Activated naive CD4-positive, alpha-beta T cell treated with anti-CD3 and anti-CD28 coated beads, Interleukin-2, amount 10 ng/mL, durations not matched to agents 7 days and 5 days (primary cell): Measurements from ENCODE around the gene NASP.
"Not testable (repeated sequence)": the region's sequence is repeated elsewhere in the genome, so short reads cannot be mapped to it uniquely, and the experiment has no call there.

ENCODE experiments used
- CTCF ChIA-PET: fragments of 350-600 bp; sonication (Branson Sonifier 250); formaldehyde crosslinking; loops from one replicate; lab custom pipeline; 2021; ENCODE audit warnings: antibody characterized with exemption; lab: Charles Lee
- DNase-seq: peaks from one replicate; pipeline ENCODE4 v3.0.0-alpha.2; 2020
- H3K27ac Mint-ChIP-seq: one replicate; pipeline ENCODE4 v1.8.0; 2021; ENCODE audit warnings: mild to moderate bottlenecking, moderate library complexity, mixed read lengths
- H3K27me3 Mint-ChIP-seq: one replicate; pipeline ENCODE4 v1.8.0; 2021; ENCODE audit warnings: mild to moderate bottlenecking, mixed read lengths
- H3K36me3 Mint-ChIP-seq: one replicate; pipeline ENCODE4 v1.8.0; 2021; ENCODE audit warnings: mixed read lengths
- H3K4me1 Mint-ChIP-seq: one replicate; pipeline ENCODE4 v1.8.0; 2021; ENCODE audit warnings: mixed read lengths
- H3K4me3 Mint-ChIP-seq: one replicate; pipeline ENCODE4 v1.8.0; 2021; ENCODE audit warnings: mild to moderate bottlenecking, moderate library complexity, mixed read lengths
- H3K9me3 Mint-ChIP-seq: one replicate; pipeline ENCODE4 v1.8.0; 2021; ENCODE audit warnings: mixed read lengths

The NASP gene

DNA sequence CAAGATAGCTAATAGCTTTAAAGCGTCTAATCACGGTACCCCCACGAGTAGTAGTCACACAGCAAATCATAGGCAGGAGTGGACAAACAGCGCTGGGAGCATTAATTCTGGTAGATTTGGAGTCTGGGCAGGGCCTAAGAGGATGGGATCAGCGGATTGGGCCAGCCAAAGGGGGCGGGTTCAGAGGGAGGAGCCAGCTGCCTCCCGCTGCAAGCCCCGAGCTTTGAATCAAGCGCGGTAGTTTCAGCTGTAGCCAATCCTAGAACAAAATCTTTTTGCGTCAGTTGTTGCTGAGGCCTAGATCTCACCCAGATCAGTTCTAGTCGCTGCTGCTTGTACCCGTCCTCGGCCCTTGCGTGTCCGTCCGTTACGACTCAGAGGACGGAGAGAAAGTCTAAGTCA lies 576 bp upstream of the NASP start:
- peak; percentile 97 for DNase-seq
- no peaks in the 10 kb centered on the region for H3K9me3 Mint-ChIP-seq
- peaks cover 3% of the 10 kb centered on the region for H3K27me3 Mint-ChIP-seq
- peaks cover 6% of the 10 kb centered on the region for H3K36me3 Mint-ChIP-seq
- CTCF ChIA-PET, result interaction anchor here (0.8 to 1.6 kb wide), 7 partner anchors 9 to 223 kb away, joined by 3 to 9 read pairs (median 4); partner anchors contain the start of genes GPBP1L1 and MMACHC
- peak overlapping the region; percentile 99 for H3K27ac Mint-ChIP-seq
- H3K4me1 Mint-ChIP-seq, result peaks cover 32% of the 10 kb centered on the region
- peak overlapping the region; percentile 96 for H3K4me3 Mint-ChIP-seq

DNA sequence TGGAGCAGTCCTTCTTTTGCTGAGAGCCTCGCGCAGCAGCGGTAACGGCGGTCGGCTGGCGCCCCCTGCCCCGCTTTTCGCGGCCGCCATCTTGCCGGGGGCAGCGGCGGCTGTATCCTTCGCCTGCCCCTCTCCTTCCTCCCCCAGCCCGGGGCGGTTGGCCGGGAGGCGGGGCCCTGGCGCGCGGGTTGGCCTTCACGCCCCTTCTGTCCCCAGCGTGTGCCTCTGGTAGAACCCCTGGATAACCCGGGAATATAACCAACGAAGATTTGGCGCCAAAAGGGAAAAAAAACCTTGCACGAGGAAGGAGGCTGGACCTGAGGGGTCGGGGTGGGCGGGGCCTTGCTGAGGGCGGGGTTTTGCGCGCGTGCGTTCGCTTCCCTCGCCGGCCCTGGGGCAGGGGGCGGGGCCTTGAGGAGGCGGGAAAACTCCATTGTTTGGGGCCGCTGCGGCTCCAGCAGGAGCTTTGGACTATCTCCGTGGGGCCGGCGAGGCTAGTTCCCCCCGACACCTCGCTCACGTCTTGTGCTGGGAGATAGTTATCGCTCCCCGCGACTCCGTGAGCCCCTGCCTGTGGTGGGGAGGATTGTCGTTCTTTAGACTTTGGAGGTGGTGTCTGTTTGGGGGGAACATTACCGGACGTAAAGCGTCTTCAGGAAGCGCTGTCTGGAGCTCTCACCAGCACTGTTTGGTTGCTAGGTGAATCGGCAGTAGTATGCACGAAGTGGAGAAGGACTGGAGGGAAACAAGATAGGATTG lies 689 bp downstream of the NASP start:
- peaks cover 40% of the 10 kb centered on the region for H3K4me1 Mint-ChIP-seq
- CTCF ChIA-PET, result interaction anchor here (1.4 to 1.6 kb wide), 2 partner anchors 83 to 102 kb away, joined by 3 to 4 read pairs; partner anchors contain the start of gene GPBP1L1
- DNase-seq, result peak; percentile 92
- peak overlapping the region; percentile 99 for H3K27ac Mint-ChIP-seq
- peaks cover 3% of the 10 kb centered on the region for H3K27me3 Mint-ChIP-seq
- H3K36me3 Mint-ChIP-seq, result peaks cover 6% of the 10 kb centered on the region
- no peaks in the 10 kb centered on the region for H3K9me3 Mint-ChIP-seq
- peak overlapping the region; percentile 96 for H3K4me3 Mint-ChIP-seq

DNA sequence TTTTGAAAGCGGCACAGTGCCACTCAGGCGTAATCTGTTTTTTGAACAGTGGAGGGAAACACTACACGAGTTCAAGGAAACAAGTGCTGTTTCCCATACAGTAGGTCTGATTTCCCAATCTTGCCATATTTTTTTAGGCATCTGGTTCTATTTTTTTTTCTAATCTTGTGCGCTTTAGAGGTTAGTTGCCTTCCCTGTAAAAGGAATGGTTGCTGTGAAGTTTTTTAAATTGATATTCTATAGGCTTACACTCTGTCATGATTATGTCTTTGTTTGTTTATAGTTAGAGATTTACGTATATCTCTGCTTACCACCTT lies 1.2 kb downstream of the NASP start:
- peak overlapping the region; percentile 99 for H3K27ac Mint-ChIP-seq
- CTCF ChIA-PET, result interaction anchor here (1.4 kb wide), 1 partner anchor 84 kb away, joined by 3 read pairs; no protein-coding TSS in a partner anchor
- H3K9me3 Mint-ChIP-seq, result no peaks in the 10 kb centered on the region
- H3K27me3 Mint-ChIP-seq, result peaks cover 3% of the 10 kb centered on the region
- peak overlapping the region; percentile 96 for H3K4me3 Mint-ChIP-seq
- DNase-seq, result no peak
- peaks cover 6% of the 10 kb centered on the region for H3K36me3 Mint-ChIP-seq
- H3K4me1 Mint-ChIP-seq, result peaks cover 40% of the 10 kb centered on the region

- H3K27ac Mint-ChIP-seq, result peak overlapping the region; percentile 99
- H3K27me3 Mint-ChIP-seq, result peaks cover 3% of the 10 kb centered on the region
- no peaks in the 10 kb centered on the region for H3K9me3 Mint-ChIP-seq
- H3K4me1 Mint-ChIP-seq, result peaks cover 40% of the 10 kb centered on the region
- DNase-seq, result peak; percentile 28
- H3K36me3 Mint-ChIP-seq, result peaks cover 7% of the 10 kb centered on the region
- CTCF ChIA-PET, result interaction anchor here (1.0 to 1.4 kb wide), 2 partner anchors 85 to 92 kb away, joined by 3 read pairs; no protein-coding TSS in a partner anchor
- H3K4me3 Mint-ChIP-seq, result peak overlapping the region; percentile 96
Measured at GRCh38 chr1:45585496-45586075, 1.7 kb downstream of the NASP start.

DNA sequence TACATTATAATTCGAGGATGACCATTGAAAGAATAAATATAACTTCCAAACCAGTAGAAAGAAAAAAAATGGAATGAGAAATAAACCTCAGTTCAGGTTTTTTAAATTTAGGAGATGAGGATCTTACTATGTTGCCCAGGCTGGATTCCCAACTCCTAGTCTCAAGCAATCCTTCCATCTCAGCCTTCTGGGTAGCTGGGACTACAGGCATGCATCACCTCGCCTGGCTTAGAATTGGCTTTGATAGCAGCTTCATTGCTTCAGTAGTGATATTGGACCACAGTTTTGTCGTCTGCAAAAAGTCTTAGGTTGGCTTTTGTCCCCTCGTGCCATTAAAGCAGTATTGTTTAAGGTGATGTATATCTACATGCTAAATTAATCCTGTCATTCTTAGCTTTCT lies 2.9 kb downstream of the NASP start:
- H3K4me3 Mint-ChIP-seq, result peak overlapping the region; percentile 96
- H3K9me3 Mint-ChIP-seq, result no peaks in the 10 kb centered on the region
- peaks cover 40% of the 10 kb centered on the region for H3K4me1 Mint-ChIP-seq
- no peak for DNase-seq
- peaks cover 13% of the 10 kb centered on the region for H3K36me3 Mint-ChIP-seq
- CTCF ChIA-PET, result no interaction called here
- H3K27ac Mint-ChIP-seq, result peak overlapping the region; percentile 91
- peaks cover 3% of the 10 kb centered on the region for H3K27me3 Mint-ChIP-seq

- peaks cover 24% of the 10 kb centered on the region for H3K36me3 Mint-ChIP-seq
- no peak for DNase-seq
- H3K9me3 Mint-ChIP-seq, result no peaks in the 10 kb centered on the region
- H3K27me3 Mint-ChIP-seq, result no peaks in the 10 kb centered on the region
- H3K4me3 Mint-ChIP-seq, result no peak overlapping the region
- no peak overlapping the region for H3K27ac Mint-ChIP-seq
- H3K4me1 Mint-ChIP-seq, result peaks cover 30% of the 10 kb centered on the region
- CTCF ChIA-PET, result interaction anchor here (0.9 kb wide), 1 partner anchor 77 kb away, joined by 3 read pairs; no protein-coding TSS in a partner anchor
Measured at GRCh38 chr1:45589861-45590260, 6.0 kb downstream of the NASP start.

DNA sequence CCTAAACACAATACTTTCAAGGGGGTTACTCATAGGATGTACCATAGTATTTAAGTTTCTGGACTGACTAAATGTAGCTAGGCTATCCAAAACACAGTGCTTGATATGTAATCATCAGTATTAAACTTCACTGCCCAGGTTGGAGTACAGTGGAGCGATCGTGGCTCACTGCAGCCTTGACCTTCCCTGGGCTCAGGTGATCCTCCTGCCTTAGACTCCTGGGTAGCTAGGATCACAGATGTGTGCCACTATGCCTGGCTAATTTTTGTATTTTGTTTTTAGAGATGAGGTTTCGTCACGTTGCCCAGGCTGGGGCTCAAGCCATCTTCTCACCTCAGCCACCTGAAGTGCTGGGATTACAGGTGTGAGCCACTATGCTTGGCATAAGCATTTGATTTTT lies 10.6 kb downstream of the NASP start:
- H3K36me3 Mint-ChIP-seq, result peaks cover 34% of the 10 kb centered on the region
- CTCF ChIA-PET, result no interaction called here

DNA sequence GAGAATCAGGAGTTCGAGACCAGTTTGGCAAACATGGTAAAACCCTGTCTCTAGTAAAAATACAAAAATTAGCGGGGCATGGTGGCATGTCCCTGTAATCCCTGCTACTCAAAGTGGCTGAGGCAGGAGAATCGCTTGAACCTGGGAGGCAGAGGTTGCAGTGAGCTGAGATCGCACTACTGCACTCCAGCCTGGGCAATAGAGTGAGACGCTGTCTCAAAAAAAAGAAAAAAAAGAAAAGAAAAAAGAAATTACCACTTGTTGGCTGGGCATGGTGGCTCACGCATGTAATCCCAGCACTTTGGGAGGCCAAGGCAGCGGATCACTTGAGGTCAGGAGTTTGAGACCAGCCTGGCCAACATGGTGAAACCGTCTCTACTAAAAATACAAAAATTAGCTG lies 12.9 kb downstream of the NASP start:
- CTCF ChIA-PET, H3K27me3 Mint-ChIP-seq, H3K9me3 Mint-ChIP-seq, H3K27ac Mint-ChIP-seq, DNase-seq, H3K4me3 Mint-ChIP-seq: not testable (repeated sequence)
- Mint-ChIP-seq H3K4me1 (peaks cover 17% of the 10 kb centered on the region), H3K36me3 (peaks cover 27% of the 10 kb centered on the region)

More for the DNA sequence above, 10.6 kb downstream of the NASP start:
- Mint-ChIP-seq H3K9me3 (no peaks in the 10 kb centered on the region), H3K4me1 (peaks cover 5% of the 10 kb centered on the region), H3K27me3 (no peaks in the 10 kb centered on the region), H3K27ac (no peak overlapping the region), H3K4me3 (no peak overlapping the region)
- no peak for DNase-seq

- no peak for DNase-seq
- Mint-ChIP-seq H3K4me3 (no peak overlapping the region), H3K27ac (no peak overlapping the region), H3K4me1 (peaks cover 38% of the 10 kb centered on the region), H3K36me3 (peaks cover 51% of the 10 kb centered on the region), H3K9me3 (no peaks in the 10 kb centered on the region), H3K27me3 (no peaks in the 10 kb centered on the region)
- CTCF ChIA-PET, result no interaction called here
Measured at GRCh38 chr1:45604239-45604638, 20.4 kb downstream of the NASP start.

- CTCF ChIA-PET, result no interaction called here
- no peaks in the 10 kb centered on the region for H3K9me3 Mint-ChIP-seq
- peaks cover 57% of the 10 kb centered on the region for H3K36me3 Mint-ChIP-seq
- H3K4me1 Mint-ChIP-seq, result peaks cover 22% of the 10 kb centered on the region
- H3K27ac Mint-ChIP-seq, result peak overlapping the region; percentile 73
- H3K27me3 Mint-ChIP-seq, result no peaks in the 10 kb centered on the region
- H3K4me3 Mint-ChIP-seq, result no peak overlapping the region
- no peak for DNase-seq
Measured at GRCh38 chr1:45607404-45608074, 23.7 kb downstream of the NASP start.

DNA sequence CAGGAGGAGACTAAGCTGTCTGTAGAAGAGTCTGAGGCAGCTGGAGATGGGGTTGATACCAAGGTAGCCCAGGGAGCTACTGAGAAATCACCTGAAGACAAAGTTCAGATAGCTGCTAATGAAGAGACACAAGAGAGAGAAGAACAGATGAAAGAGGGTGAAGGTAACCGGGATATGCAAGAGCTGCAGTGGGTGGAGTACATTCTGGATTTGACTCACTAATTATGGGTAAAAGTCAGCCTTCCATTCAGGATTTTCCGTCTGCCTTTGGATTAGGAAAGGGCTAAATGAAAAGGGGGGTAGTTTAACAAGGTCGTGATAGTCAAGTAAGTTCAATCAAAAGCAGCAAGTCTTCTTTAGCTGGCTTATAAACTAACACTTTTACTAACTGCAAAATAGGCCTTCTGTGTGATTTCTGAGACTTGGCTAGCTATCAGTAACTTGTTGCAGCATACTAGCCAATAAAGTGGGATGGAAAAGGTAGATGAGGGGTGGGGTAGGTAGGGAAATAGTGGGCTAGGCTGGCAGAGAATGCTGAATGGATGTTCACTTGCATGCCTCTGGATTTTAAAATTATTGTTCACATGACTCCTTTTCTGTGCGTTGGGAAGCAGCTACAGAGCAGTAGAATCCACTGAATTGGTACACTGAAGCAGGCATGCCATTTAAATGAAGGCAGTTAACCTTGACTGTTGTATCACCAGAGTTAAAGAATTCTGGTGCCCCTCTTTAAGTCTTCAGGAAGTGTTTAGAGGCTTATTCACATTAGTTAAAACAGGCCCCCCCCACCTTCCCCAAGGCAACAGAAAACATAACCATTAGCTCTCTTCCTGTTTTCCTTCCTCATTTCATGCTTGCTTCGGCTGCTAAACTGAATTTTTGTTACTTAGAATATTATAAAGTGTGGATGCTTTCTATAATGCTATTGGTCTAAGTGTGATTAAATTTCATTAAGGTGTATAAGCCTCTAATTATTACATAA lies 24.6 kb downstream of the NASP start:
- DNase-seq, result no peak
- H3K27ac Mint-ChIP-seq, result peak overlapping the region; percentile 15
- peaks cover 56% of the 10 kb centered on the region for H3K36me3 Mint-ChIP-seq
- no peaks in the 10 kb centered on the region for H3K27me3 Mint-ChIP-seq
- H3K4me3 Mint-ChIP-seq, result no peak overlapping the region
- peaks cover 22% of the 10 kb centered on the region for H3K4me1 Mint-ChIP-seq
- CTCF ChIA-PET, result no interaction called here
- no peaks in the 10 kb centered on the region for H3K9me3 Mint-ChIP-seq

- H3K27me3 Mint-ChIP-seq, result no peaks in the 10 kb centered on the region
- H3K9me3 Mint-ChIP-seq, result no peaks in the 10 kb centered on the region
- H3K4me1 Mint-ChIP-seq, result peaks cover 19% of the 10 kb centered on the region
- DNase-seq, result no peak
- no peak overlapping the region for H3K4me3 Mint-ChIP-seq
- CTCF ChIA-PET, result no interaction called here
- no peak overlapping the region for H3K27ac Mint-ChIP-seq
- H3K36me3 Mint-ChIP-seq, result peaks cover 60% of the 10 kb centered on the region
Measured at GRCh38 chr1:45610589-45611226, 26.9 kb downstream of the NASP start.

- Mint-ChIP-seq H3K9me3 (no peaks in the 10 kb centered on the region), H3K36me3 (peaks cover 54% of the 10 kb centered on the region), H3K4me3 (no peak overlapping the region), H3K27me3 (no peaks in the 10 kb centered on the region), H3K27ac (no peak overlapping the region), H3K4me1 (peaks cover 5% of the 10 kb centered on the region)
- CTCF ChIA-PET, result interaction anchor here (1.1 kb wide), 1 partner anchor 23 kb away, joined by 3 read pairs; no protein-coding TSS in a partner anchor
- DNase-seq, result no peak
Measured at GRCh38 chr1:45612941-45613579, 29.2 kb downstream of the NASP start.
